ENCODE data around the gene OR51S1.

DNA sequence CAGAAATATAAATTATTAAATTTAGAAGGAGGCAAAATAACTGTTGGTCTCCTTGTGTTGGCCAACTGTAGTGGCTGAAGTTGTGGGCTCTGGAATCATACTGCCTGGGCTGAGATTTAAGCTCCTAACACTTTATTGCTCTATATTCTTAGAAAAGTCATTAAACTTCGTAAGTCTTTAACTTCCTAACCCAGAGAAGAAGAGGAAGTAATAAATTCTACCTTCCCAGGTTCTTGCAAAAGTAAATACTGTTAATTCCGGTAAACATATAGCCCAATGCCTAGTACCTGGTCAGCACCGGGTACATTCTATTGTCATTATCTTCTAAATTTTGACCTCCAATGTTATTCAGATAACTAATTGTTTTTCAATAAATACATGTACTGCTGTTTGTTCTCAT, 37.2 kb upstream of the OR51S1 start:
- TF ChIP-seq EZH2 (IDR thresholded peaks at IDR 0.05; ENCODE audit: insufficient read depth, poor library complexity, severe bottlenecking) (no peak), EZH2phosphoT487 (IDR thresholded peaks at IDR 0.05; ENCODE audit: insufficient read depth, low read depth) (no peak)
